Hematopoietic multipotent progenitor cell treated with erythropoietin and hydrocortisone succinate and interleukin-3 and kit ligand, for 8 days (in vitro differentiated cells): ENCODE measurements around the gene DAAM2.

Experiments
- DNase-seq: peaks from one replicate; pipeline ENCODE4 v3.0.0-alpha.2; 2015

Gene DAAM2

GRCh38 chr6:39891353-39891752 is 99.2 kb downstream of the DAAM2 start:
- no peak for DNase-seq

DNA sequence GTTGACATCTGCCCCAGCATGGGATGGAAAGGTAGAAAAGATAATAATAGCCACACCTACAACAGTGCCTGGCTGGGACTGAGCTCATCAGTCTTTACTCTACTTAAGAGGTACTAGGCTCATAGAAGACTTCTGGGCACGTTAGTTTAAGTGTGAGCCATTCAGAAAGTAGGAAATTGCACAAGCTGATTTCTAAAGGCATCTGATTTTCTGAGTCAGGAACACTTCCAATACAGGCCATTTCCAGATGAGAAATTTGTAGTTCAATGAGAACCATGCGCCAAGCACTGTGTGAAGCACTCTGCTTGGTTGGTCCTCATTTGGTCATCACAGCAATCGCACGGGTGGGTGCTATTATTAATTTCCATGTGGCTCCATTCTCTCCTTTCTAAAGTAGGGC is 99.8 kb downstream of the DAAM2 start:
- no peak for DNase-seq

GRCh38 chr6:39892490-39893129 is 100.4 kb downstream of the DAAM2 start:
- DNase-seq = peak; percentile 27

- DNase-seq = no peak
Measured at GRCh38 chr6:39893286-39893685, 101.1 kb downstream of the DAAM2 start.

- DNase-seq = no peak
Measured at GRCh38 chr6:39896701-39897100, 104.5 kb downstream of the DAAM2 start.

DNA sequence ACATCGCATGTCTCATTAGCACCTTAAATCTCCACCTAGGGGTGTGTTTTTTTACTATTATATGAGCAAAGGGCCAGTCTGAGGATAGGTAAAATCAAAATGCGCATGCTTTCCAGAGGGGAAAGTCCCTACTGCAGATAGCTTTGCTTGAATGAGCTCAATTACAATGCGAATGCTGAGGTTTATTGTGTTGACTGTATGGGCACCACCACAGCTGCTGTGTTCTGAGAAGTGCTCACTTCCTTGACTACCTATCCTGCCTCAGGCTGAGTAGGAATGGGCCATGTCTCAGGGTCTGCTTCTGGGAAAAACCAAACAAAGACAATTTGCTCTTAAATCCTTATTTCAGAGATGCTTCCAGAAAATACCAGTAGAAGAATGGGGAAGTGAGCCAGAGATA is 105.5 kb downstream of the DAAM2 start:
- no peak for DNase-seq

- DNase-seq = no peak
Measured at GRCh38 chr6:39898625-39899024, 106.4 kb downstream of the DAAM2 start.

GRCh38 chr6:39899554-39900295 is 107.5 kb downstream of the DAAM2 start:
- no peak for DNase-seq

GRCh38 chr6:39901116-39901655 is 109.0 kb downstream of the DAAM2 start:
- no peak for DNase-seq

GRCh38 chr6:39901670-39902069 is 109.5 kb downstream of the DAAM2 start:
- DNase-seq = no peak

- DNase-seq = no peak
Measured at GRCh38 chr6:39902136-39902535, 110.0 kb downstream of the DAAM2 start.

GRCh38 chr6:39902786-39903465 is 110.8 kb downstream of the DAAM2 start:
- DNase-seq = no peak

- no peak for DNase-seq
Measured at GRCh38 chr6:39903656-39904055, 111.5 kb downstream of the DAAM2 start.

- no peak for DNase-seq
Measured at GRCh38 chr6:39904946-39905639, 112.9 kb downstream of the DAAM2 start.

GRCh38 chr6:39905640-39905975 is 113.4 kb downstream of the DAAM2 start:
- no peak for DNase-seq

DNA sequence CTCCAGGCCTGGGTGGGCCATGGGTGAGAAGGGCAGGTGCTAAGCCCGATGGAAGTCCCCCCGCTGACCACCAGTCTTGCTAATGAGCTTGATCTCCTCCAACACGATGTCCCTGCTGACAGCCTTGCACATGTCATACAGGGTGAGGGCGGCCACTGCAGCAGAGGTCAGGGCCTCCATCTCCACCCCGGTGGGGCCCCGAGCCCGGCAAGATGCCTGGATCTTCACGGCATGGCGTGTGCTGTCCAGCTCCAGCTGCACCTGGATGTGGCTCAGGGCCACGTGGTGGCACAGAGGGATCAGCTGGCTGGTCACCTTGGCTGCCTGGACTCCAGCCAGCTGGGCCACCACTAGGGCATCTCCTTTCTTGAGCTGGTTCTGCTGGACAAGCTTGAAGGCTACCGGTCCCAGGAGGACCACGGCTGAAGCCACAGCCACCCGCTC is 114.2 kb downstream of the DAAM2 start:
- DNase-seq = no peak

GRCh38 chr6:39907871-39908575 is 115.8 kb downstream of the DAAM2 start:
- no peak for DNase-seq

- no peak for DNase-seq
Measured at GRCh38 chr6:39908838-39909583, 116.8 kb downstream of the DAAM2 start.

- DNase-seq = no peak
Measured at GRCh38 chr6:39909701-39910100, 117.5 kb downstream of the DAAM2 start.

GRCh38 chr6:39910164-39910563 is 118.0 kb downstream of the DAAM2 start:
- no peak for DNase-seq

DNA sequence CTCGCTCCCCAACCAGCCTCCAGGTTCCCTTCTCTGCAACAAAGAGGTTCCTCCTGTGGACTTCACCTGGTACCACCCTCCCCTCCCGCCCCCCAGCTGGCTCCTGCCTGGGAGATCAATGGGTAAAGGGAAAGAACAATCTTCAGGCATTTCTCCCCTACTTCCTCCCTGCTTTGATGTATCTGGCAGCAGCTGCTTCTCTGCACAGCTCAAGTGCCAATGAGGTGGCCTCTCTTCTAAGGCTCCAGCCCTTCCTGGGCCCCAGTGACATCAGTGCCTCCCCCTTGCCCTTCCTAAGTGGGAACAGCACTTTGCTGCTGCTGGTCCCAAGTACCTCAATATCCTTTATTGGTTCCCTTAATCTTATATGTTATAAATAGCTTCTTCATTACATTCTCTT is 118.6 kb downstream of the DAAM2 start:
- DNase-seq = no peak
